BJ (cell line): ENCODE data around the gene DLST. TPM values are rescaled to one million over a fixed set of nuclear protein-coding genes. Genes with fewer than 3 reads are reported as not detected.
"Not testable (repeated sequence)": the region's sequence is repeated elsewhere in the genome, so short reads cannot be mapped to it uniquely, and the experiment has no call there.

ENCODE experiments used
- CTCF ChIA-PET: fragments of 350-600 bp; formaldehyde crosslinking; extraction: SDS; loops from one replicate; lab custom pipeline; 2021; ENCODE audit warnings: antibody characterized with exemption, inconsistent platforms; lab: Yijun Ruan, JAX
- POLR2A ChIA-PET: fragments of 300-600 bp; sonication (Branson Sonifier 250); formaldehyde crosslinking; extraction: SDS; loops from one replicate; lab custom pipeline; 2021; ENCODE audit warnings: antibody characterized with exemption; lab: Charles Lee
- DNase-seq: peaks from one replicate; pipeline ENCODE4 v3.0.0-alpha.2; 2011; ENCODE audit warnings: low read depth
- H3K27me3 ChIP-seq: 2 replicates; pipeline ENCODE4 v1.6.0; 2011; ENCODE audit warnings: low read length; ENCODE audit not compliant: control insufficient read depth, insufficient read depth
- H3K36me3 ChIP-seq: 2 replicates; pipeline ENCODE4 v1.5.1; 2011; ENCODE audit warnings: low read length; ENCODE audit not compliant: control insufficient read depth, insufficient read depth
- H3K4me3 ChIP-seq: 2 replicates; pipeline ENCODE4 v1.5.1; 2011; ENCODE audit warnings: low read depth, mild to moderate bottlenecking, control low read depth, low read length
- polyA plus RNA-seq: library from polyadenylated mRNA; depleted of rRNA; stranded (reverse); fragments of >200 nt; gene quantifications from 2 replicates; pipeline ENCODE4 v1.2.3, GENCODE V29; 2011
- TF ChIP-seq, protein P1 (sequence below): IDR thresholded peaks from 2 replicates; pipeline ENCODE4 v1.5.1; 2011; ENCODE audit warnings: low read depth, mild to moderate bottlenecking, control low read depth, inconsistent platforms, low read length, moderate library complexity; ENCODE audit not compliant: insufficient read depth

DLST gene
- polyA plus RNA-seq, 1 experiment: 150 TPM

GRCh38 chr14:74922752-74923401 lies 41.2 kb downstream of the DLST start, which contains the start of gene RPS6KL1:
Gene RPS6KL1 (minus strand): TSS chr14:74923260. CDS start chr14:74921541, 1,719 bp downstream.
- Histone ChIP-seq H3K4me3 (peak within 1 kb of the TSS; percentile 48), H3K27me3 (peaks cover 2% of the 10 kb centered on the region), H3K36me3 (no peaks in the 10 kb centered on the region)
- TF ChIP-seq, protein P1, sequence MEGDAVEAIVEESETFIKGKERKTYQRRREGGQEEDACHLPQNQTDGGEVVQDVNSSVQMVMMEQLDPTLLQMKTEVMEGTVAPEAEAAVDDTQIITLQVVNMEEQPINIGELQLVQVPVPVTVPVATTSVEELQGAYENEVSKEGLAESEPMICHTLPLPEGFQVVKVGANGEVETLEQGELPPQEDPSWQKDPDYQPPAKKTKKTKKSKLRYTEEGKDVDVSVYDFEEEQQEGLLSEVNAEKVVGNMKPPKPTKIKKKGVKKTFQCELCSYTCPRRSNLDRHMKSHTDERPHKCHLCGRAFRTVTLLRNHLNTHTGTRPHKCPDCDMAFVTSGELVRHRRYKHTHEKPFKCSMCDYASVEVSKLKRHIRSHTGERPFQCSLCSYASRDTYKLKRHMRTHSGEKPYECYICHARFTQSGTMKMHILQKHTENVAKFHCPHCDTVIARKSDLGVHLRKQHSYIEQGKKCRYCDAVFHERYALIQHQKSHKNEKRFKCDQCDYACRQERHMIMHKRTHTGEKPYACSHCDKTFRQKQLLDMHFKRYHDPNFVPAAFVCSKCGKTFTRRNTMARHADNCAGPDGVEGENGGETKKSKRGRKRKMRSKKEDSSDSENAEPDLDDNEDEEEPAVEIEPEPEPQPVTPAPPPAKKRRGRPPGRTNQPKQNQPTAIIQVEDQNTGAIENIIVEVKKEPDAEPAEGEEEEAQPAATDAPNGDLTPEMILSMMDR: no peak
- CTCF ChIA-PET: interaction anchor here (0.8 to 2.6 kb wide), 8 partner anchors 11 to 178 kb away, joined by 3 to 23 read pairs (median 4); no protein-coding TSS in a partner anchor
- no peak for DNase-seq
- POLR2A ChIA-PET: interaction anchor here (0.6 to 0.7 kb wide), 2 partner anchors 16 to 147 kb away, joined by 3 to 7 read pairs; no protein-coding TSS in a partner anchor

- POLR2A ChIA-PET: no interaction called here
- H3K4me3 ChIP-seq: no peak overlapping the region
- no peaks in the 10 kb centered on the region for H3K36me3 ChIP-seq
- H3K27me3 ChIP-seq: peaks cover 2% of the 10 kb centered on the region
- DNase-seq: no peak
- CTCF ChIA-PET: interaction anchor here (2.0 to 2.5 kb wide), 2 partner anchors 18 to 20 kb away, joined by 5 to 11 read pairs; no protein-coding TSS in a partner anchor
- TF ChIP-seq, protein P1: no peak
These were observed 42.3 kb downstream of the DLST start for GRCh38 chr14:74924061-74924460.

GRCh38 chr14:74927225-74927624 lies 45.5 kb downstream of the DLST start:
- DNase-seq: no peak
- POLR2A ChIA-PET: no interaction called here
- Histone ChIP-seq H3K27me3 (peaks cover 9% of the 10 kb centered on the region), H3K4me3 (no peak overlapping the region), H3K36me3 (no peaks in the 10 kb centered on the region)
- CTCF ChIA-PET: interaction anchor here (2.4 kb wide), 1 partner anchor 22 kb away, joined by 10 read pairs; no protein-coding TSS in a partner anchor
- TF ChIP-seq, protein P1: no peak

GRCh38 chr14:74929242-74929641 lies 47.5 kb downstream of the DLST start:
- CTCF ChIA-PET: interaction anchor here (1.6 to 2.0 kb wide), 2 partner anchors 22 to 159 kb away, joined by 4 to 9 read pairs; no protein-coding TSS in a partner anchor
- H3K36me3 ChIP-seq: no peaks in the 10 kb centered on the region
- peaks cover 9% of the 10 kb centered on the region for H3K27me3 ChIP-seq
- TF ChIP-seq, protein P1: no peak
- DNase-seq: no peak
- H3K4me3 ChIP-seq: no peak overlapping the region
- POLR2A ChIA-PET: no interaction called here

DNA sequence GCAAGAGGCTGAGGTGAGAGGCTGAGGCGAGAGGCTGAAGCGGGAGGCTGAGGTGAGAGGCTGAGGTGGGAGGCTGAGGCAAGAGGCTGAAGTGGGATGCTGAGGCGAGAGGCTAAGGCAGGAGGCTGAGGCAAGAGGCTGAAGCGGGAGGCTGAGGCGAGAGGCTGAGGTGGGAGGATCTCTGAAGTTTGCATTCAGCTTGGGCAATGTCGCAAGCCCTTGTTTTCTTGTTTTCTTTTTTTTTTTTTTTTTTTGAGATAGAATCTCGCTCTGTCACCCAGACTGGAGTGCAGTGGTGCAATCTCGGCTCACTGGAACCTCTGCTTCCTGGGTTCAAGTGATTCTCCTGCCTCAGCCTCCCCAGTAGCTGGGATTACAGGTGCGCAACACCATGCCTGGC lies 50.0 kb downstream of the DLST start:
- H3K27me3 ChIP-seq, H3K4me3 ChIP-seq, H3K36me3 ChIP-seq, POLR2A ChIA-PET, DNase-seq: not testable (repeated sequence)
- CTCF ChIA-PET: interaction anchor here (1.0 to 1.8 kb wide), 3 partner anchors 8 to 138 kb away, joined by 4 to 5 read pairs (median 4); partner anchors contain the start of gene ZC2HC1C
